ENCODE results near the gene TMEM51. TPM values are rescaled to one million over a fixed set of nuclear protein-coding genes. Genes with fewer than 3 reads are reported as not detected.

TMEM51 gene
- total and polyA plus RNA-seq, 2 of the 13 experiments (the other 11 are each of a cell fraction or from before 2014, with no cell fraction given): 12.2 to 22.3 TPM

DNA sequence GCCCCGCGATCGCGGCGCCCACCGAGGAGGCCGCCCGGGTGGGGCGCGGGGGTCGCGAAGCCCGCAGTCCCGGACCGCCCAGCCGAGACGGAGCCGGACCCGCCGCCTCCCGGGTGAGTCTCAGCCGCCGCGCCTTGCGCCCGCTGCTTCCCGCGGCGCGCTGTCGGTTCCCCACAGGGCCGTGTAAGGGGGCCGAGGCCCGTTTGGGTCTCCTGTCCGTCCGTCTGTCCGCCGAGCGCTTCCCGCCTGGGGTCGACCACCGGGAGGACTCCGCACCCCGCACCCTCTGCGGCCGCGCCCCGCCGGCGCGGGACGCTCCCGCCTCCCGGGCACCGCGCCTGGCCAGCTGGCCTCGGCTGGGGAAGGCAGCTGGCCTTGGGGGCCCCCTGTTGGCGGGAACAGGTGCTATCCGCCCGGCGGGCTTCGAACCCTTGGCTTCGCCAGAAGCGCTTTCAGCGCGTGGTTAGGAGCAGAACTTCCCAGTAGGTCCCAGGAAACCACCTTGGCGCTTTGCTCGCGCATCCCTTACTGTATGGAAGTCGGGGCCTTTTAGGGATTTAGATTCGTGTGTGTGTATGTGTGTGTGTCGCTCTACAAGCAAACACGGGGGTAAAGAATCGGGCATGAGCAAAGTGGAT lies 414 bp downstream of the TMEM51 start (continued):
- no peak; the same call in none of the 2 replicates for TF ChIP-seq ZNF547 (CRISPR knock-in tag; IDR thresholded peaks at IDR 0.05)
- TF ChIP-seq, protein P1, sequence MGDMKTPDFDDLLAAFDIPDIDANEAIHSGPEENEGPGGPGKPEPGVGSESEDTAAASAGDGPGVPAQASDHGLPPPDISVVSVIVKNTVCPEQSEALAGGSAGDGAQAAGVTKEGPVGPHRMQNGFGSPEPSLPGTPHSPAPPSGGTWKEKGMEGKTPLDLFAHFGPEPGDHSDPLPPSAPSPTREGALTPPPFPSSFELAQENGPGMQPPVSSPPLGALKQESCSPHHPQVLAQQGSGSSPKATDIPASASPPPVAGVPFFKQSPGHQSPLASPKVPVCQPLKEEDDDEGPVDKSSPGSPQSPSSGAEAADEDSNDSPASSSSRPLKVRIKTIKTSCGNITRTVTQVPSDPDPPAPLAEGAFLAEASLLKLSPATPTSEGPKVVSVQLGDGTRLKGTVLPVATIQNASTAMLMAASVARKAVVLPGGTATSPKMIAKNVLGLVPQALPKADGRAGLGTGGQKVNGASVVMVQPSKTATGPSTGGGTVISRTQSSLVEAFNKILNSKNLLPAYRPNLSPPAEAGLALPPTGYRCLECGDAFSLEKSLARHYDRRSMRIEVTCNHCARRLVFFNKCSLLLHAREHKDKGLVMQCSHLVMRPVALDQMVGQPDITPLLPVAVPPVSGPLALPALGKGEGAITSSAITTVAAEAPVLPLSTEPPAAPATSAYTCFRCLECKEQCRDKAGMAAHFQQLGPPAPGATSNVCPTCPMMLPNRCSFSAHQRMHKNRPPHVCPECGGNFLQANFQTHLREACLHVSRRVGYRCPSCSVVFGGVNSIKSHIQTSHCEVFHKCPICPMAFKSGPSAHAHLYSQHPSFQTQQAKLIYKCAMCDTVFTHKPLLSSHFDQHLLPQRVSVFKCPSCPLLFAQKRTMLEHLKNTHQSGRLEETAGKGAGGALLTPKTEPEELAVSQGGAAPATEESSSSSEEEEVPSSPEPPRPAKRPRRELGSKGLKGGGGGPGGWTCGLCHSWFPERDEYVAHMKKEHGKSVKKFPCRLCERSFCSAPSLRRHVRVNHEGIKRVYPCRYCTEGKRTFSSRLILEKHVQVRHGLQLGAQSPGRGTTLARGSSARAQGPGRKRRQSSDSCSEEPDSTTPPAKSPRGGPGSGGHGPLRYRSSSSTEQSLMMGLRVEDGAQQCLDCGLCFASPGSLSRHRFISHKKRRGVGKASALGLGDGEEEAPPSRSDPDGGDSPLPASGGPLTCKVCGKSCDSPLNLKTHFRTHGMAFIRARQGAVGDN (CRISPR knock-in tag; IDR thresholded peaks at IDR 0.05): peak; percentile 71
- TF ChIP-seq KDM5A (IDR thresholded peaks at IDR 0.05; ENCODE audit: borderline replicate concordance, low read length): peak; percentile 48; the same call in 1 of the 2 replicates

DNA sequence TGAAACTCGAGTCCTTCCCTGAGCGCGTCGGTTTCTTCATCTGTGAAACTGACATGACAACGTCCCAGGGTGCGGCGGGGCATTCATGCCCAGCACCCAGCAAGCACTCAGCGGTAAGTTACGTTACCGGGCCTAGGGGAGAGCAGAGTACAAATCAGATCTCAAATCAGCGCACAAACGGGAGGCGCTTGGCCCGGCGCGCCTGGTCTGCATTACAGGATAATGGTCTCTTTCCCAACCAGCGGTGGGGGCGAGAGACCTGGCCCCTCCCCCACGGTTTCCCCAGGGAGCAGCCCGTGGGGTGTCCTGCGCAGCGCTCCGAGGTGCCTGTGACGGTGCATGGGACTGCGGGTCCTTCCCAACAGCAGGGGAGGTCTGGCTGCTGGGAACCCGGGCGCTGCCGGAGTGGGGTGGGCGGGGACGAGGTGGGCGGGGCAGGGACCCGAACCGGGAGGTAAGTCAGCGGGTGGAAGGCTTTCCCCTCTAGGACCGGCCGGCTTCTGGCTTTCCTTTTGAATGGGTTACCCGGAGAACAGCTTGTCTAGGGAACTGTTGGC lies 1.0 kb downstream of the TMEM51 start:
- DNase-seq (ENCODE audit: low spot score) (no peak), ATAC-seq (peak; percentile 11; the same call in 2 of the 3 replicates), FAIRE-seq (no peak)
- peaks cover 73% of the 10 kb centered on the region for H3K79me2 ChIP-seq (ENCODE audit: insufficient read depth, low read length)
- no peaks in the 10 kb centered on the region for H3K27me3 ChIP-seq (ENCODE audit: control insufficient read depth in 1 of 2, insufficient read depth in 2 of 2, low read length in 2 of 2)
- H2AFZ ChIP-seq (ENCODE audit: low read length): no peak overlapping the region
- in situ Hi-C loops (cut with HindIII; ENCODE audit: extremely low pct_ligation_motif_present, low pct_unique_long_range_greater_than_20kb) (no loop called here), intact Hi-C loops (cut with micrococcal nuclease; ENCODE audit: unreplicated experiment) (loop anchor here (5.0 kb wide), 1 partner anchor 33 kb away; no protein-coding TSS in a partner anchor)
- peak overlapping the region; percentile 77 for H3K9ac ChIP-seq (ENCODE audit: insufficient read depth, low read depth, low read length)
- H3K4me2 ChIP-seq (ENCODE audit: low read depth, low read length): peak overlapping the region; percentile 86
- POLR2A ChIA-PET: interaction anchor here (1.2 to 3.9 kb wide), 4 partner anchors 14 to 44 kb away, joined by 3 to 33 read pairs (median 16); no protein-coding TSS in a partner anchor
- H3K4me3 ChIP-seq (replicated peaks in 1 of 3; ENCODE audit: insufficient read depth in 1 of 3, low read depth in 2 of 3, low read length in 3 of 3): peak overlapping the region; percentile 69 to 83 (median 70)
- CTCF ChIA-PET (ENCODE audit: low intra/inter-chr PET ratio, low total read pairs): interaction anchor here (1.2 to 2.7 kb wide), 2 partner anchors 26 to 44 kb away, joined by 3 to 10 read pairs; no protein-coding TSS in a partner anchor
- H3K9me3 ChIP-seq (ENCODE audit: low read length): no peaks in the 10 kb centered on the region
- WGBS (ENCODE audit: low lambda C conversion rate): 15% methylated on average over 10 of the region's 37 CpGs
- H3K4me1 ChIP-seq (ENCODE audit: insufficient read depth, low read length): peaks cover 81% of the 10 kb centered on the region
- peak overlapping the region; percentile 69 for H3K27ac ChIP-seq (ENCODE audit: extremely low read length, insufficient read depth, low read length)
- H3K36me3 ChIP-seq (replicated peaks in 1 of 2; ENCODE audit: control insufficient read depth in 1 of 2, insufficient read depth in 2 of 2, low read length in 2 of 2): peaks cover 0 to 11% of the 10 kb centered on the region in 2 experiments; a peak in 2 of 5 replicates
- H4K20me1 ChIP-seq (ENCODE audit: insufficient read depth, low read length): peaks cover 33% of the 10 kb centered on the region; the same call in 1 of the 2 replicates
- no TSS peak for BruUV-seq (replicated peaks)
- TF ChIP-seq NCOR1 (IDR thresholded peaks at IDR 0.05; ENCODE audit: borderline replicate concordance, low read length): peak; percentile 15; the same call in 1 of the 2 replicates
- TF ChIP-seq SAFB2 (CRISPR knock-in tag; IDR thresholded peaks at IDR 0.05; ENCODE audit: borderline replicate concordance, low read depth): no peak
- TF ChIP-seq GTF2F1 (IDR thresholded peaks at IDR 0.05; ENCODE audit: low read length): no peak
- TF ChIP-seq MAF1 (CRISPR knock-in tag; IDR thresholded peaks at IDR 0.05; ENCODE audit: borderline replicate concordance): no peak
- no peak for TF ChIP-seq SOX6 (IDR thresholded peaks at IDR 0.05)
- TF ChIP-seq SOX6 (CRISPR knock-in tag; IDR thresholded peaks at IDR 0.05): peak; percentile 6; the same call in 1 of the 2 replicates
- TF ChIP-seq ZNF33B (CRISPR knock-in tag; IDR thresholded peaks at IDR 0.05): 0 out of 2 replicates have a peak, but pooled peaks have one; percentile 8
- 0 out of 2 replicates have a peak, but pooled peaks have one; percentile 14 for TF ChIP-seq GFI1 (CRISPR knock-in tag; IDR thresholded peaks at IDR 0.05; ENCODE audit: borderline replicate concordance)
- no peak for TF ChIP-seq SAP130 (CRISPR knock-in tag; IDR thresholded peaks at IDR 0.05; ENCODE audit: low read depth)
- TF ChIP-seq ARNT2 (CRISPR knock-in tag; IDR thresholded peaks at IDR 0.05; ENCODE audit: low read depth): 0 out of 2 replicates have a peak, but pooled peaks have one; percentile 4
- TF ChIP-seq ZNF101 (CRISPR knock-in tag; IDR thresholded peaks at IDR 0.05; ENCODE audit: borderline replicate concordance, low read depth): no peak
- TF ChIP-seq ERF (CRISPR knock-in tag; IDR thresholded peaks at IDR 0.05): peak; percentile 7; the same call in 1 of the 2 replicates
- TF ChIP-seq KMT2B (CRISPR knock-in tag; IDR thresholded peaks at IDR 0.05): peak; percentile 36; the same call in 1 of the 2 replicates
- 0 out of 2 replicates have a peak, but pooled peaks have one; percentile 19 for TF ChIP-seq PCBP1 (IDR thresholded peaks at IDR 0.05; ENCODE audit: borderline replicate concordance, low read depth, low read length)
